CD4-positive, alpha-beta T cell treated with Interleukin-2 at 100 ng/mL for 4 hours (primary cell): Measurements from ENCODE around the gene OVOL1.
A peak's percentile ranks its signal among the peaks of the same experiment; 100 is the strongest.
"Not testable (repeated sequence)": the region's sequence is repeated elsewhere in the genome, so short reads cannot be mapped to it uniquely, and the experiment has no call there.

ENCODE experiments used
- DNase-seq: peaks from one replicate; pipeline ENCODE4 v3.0.0-alpha.2; 2020; ENCODE audit warnings: low spot score

OVOL1 gene

DNA sequence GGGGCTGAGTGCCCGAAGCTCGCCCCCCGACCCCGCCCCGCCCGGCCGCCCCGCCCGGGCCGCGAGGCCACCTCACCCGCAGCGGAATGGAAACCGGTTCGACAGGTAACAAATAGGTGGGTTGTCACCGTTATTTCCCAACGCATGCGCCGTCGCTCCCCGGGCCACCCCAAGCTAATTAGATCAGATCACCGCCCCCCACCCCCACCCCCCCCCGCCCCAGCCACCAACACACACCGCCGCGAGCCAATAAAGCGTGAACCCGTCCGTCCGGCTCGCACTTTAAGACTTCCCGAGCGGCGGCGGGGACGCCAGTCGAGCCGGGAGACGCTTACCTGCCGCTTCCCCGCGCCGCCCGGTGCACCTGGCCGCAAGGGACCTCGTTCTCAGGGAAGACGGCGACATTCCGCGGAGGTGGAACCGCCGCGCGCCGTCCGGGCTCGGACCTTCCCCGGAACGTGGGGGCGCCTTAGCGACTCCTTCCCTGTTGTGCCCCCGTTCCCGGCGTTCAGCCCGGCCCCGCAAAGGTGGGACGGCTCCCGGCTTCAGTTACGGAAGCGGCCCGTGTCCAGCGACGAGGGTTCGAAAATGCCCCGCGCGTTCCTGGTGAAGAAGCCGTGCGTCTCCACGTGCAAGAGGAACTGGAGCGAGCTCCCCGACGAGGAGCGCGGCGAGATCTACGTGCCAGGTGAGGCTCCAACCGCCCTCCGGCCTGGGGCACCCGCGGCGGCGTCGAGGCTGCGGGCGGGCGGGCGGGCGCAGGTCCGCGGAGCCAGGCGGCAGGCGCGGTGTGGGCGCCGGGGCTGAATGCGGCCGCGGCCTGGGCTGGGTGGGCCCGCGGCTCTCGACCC lies at the start of gene OVOL1:
OVOL1 (plus strand) TSS at position 278 of the 851 bp plus-strand sequence; CDS start at position 589, 311 bp downstream.
- peak; percentile 40 for DNase-seq

DNA sequence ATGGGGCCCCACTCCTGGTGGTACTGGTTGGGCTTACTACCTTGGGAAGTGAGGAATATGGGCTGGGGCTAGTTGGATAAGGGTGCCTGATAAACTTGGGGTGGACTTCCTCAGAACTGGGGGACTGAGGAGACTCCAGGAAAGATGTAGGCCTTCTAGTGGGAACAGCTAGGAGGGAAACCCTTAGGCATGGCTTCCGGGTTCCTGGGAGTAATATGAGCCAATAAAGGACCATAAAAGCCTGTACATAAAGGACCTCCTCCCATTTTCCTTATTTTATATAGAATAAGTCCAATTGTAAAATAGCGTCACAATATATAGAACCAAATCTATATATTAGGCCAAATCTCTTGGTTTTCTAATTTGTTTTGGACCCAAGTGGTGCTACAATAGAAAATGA lies 47.8 kb upstream of the OVOL1 start:
- DNase-seq: no peak

DNA sequence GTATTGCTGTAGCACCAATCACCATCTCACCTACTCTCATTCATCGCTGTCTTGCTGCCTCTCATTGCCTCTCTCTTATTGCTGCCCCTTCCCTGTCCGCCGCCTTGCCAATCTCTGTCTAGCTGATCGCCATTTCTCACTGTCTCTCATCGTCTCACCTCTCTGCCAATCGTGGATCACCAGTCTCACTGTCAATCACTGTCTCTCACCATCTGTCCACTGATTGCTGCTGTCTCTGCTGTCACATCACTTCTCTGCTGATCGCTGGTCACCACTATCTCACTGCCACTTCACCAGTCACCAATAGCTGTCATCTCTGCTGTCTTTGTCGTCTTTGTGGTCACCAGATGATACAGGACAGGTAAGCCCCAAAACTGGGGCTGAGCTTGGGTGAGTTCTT lies 45.7 kb upstream of the OVOL1 start:
- no peak for DNase-seq

DNA sequence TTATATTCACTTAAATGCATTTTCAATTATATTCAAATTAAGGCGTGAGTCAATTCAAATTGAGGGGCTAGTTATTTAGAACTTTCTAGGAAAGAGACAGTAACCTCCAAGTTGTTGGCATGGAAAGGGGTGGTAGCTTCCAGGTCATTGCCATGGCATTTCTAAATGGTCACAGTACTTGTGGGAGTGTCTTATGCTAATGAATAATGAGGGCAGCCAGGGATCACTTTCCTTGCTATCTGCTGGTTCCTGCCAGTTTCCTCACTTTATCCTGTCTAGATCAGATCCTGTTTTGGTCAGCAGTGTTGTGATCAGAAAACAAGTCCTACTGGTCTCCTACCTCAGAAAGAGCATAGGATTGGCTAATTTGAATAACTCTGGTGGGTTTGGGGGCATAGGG lies 44.5 kb upstream of the OVOL1 start:
- DNase-seq: no peak

DNA sequence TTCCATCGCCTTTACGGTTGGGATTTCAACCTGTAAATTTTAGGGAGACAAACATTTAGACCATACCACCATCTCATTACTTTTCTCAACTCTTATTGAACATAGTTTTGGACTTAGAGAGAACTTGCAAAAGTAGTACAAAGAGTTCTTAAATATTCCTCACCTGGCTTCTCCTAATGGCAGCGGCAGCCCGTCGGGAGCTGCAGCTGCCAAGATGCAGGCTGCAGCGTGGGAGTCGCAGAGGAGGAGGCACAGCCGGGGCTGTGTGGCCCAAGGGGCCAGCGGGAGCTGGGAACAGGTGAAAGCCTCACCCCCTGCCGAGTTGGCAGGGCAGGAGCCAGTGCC lies 43.2 kb upstream of the OVOL1 start:
- DNase-seq: no peak

DNA sequence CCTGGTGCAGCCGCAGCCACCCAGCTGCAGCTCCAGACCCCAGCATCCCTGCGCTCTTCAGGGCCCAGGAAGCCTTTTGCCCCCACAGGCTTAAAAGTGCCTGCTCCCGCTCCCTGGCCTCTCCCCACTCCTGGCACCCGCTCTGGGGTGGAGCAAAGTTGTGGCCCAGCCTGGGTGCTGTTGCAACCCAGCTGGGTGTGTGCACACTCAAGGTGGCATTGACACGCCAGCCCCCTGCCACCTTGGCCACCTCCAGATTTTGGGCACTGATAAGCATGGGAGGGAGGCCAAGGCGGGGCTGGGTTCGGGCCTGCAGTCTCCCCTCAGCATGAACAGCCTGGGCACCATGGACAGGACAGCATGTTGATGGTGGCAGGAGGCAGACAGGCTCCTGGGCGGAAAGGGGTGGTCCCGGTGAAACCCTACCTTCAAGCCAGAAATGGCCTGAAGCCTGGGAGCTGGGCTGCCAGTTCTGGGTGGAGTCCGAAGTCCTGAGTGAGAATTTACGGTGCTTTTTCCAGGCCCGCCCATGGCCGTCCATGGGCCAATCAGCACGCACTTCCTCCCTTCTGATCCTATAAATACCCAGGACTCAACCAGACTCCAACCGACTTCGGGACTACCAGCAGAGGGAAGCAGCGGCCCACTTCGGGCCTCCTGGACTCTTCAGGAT lies 42.7 kb upstream of the OVOL1 start:
- no peak for DNase-seq

DNA sequence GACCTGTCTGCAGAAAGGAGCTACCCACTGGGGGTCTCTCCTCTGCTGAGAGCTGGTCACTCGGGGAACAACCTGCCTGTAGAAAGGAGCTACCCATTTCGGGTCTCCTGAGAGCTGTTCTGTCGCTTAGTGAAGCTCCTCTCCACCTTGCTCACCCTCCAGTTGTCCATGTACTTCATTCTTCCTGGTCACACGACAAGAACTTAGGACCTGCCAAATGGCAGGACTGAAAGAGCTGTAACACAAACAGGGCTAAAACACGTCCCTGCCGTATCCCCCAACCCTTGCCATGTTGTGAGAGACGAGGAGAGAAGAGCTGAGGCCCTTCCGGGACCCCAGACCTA lies 42.2 kb upstream of the OVOL1 start:
- no peak for DNase-seq

DNA sequence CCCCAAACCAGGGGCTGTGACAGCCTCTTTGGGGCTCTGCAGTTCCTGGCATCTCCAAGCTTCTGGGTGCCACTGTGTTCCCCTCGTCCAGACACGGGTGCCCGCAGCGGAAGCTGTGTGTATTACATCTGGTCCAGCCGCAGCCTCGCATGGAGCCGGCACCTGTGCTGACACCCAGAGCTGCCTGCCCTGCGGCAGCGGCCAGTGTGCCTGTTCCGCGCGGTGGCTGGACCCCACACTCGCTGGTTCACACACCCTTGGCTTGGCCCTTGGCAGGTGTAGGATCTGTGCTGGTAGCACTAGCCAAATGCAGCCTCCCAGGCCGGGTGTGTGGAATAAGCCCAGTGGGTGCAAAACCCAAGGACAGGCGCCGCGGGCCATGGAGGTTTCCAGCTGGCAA lies 41.8 kb upstream of the OVOL1 start:
- DNase-seq: no peak

DNA sequence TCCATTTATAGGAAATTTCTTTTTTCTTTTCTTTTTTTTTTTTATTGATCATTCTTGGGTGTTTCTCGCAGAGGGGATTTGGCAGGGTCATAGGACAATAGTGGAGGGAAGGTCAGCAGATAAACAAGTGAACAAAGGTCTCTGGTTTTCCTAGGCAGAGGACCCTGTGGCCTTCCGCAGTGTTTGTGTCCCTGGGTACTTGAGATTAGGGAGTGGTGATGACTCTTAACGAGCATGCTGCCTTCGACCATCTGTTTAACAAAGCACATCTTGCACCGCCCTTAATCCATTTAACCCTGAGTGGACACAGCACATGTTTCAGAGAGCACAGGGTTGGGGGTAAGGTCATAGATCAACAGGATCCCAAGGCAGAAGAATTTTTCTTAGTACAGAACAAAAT lies 24.7 kb upstream of the OVOL1 start:
- not testable (repeated sequence) for DNase-seq

DNA sequence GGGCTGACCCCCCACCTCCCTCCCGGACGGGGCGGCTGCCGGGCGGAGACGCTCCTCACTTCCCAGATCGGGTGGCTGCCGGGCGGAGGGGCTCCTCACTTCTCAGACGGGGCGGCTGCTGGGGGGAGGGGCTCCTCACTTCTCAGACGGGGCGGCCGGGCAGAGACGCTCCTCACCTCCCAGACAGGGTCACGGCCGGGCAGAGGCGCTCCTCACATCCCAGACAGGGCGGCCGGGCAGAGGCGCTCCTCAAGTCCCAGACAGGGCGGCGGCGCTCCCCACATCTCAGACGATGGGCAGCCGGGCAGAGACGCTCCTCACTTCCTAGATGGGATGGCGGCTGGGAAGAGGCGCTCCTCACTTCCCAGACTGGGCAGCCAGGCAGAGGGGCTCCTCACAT lies 24.0 kb upstream of the OVOL1 start:
- DNase-seq: not testable (repeated sequence)

DNA sequence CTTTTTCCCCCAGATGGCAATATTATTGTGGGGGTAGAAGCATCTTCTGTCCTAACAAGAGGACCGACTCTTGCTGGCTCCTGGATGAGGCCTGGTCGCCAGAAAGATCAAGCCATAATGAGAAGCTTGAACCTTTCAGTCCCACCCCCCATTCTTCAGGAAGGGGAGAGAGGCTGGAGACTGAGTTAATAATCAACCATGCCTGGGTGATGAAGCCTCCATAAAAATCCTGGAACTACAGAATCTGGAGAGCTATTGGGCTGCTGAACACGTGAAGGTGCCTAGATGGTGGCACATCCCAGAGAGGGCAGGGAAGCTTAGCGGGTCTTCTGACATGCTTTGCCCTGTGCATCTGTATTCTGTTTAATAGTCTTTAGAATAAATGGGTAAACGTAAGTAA lies 22.4 kb upstream of the OVOL1 start:
- DNase-seq: no peak

DNA sequence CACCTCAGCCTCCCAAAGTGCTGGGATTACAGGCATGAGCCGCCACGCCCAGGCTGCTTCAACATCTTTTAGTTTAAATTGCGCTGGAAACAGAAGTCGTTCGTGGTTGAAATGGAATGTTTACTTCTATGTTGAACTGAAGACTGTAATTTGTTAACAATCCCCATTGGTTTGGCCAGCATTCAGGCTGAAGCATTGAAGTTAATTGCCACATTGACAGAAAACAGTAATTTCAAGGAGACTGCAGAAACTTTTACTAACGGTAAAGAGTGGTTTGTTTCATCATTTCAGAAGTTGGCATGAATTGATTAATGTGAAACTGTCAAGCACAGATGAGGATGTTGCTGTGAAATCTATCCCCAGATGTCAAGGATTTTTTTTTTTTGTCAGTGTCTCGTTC lies 20.3 kb upstream of the OVOL1 start:
- no peak for DNase-seq

DNA sequence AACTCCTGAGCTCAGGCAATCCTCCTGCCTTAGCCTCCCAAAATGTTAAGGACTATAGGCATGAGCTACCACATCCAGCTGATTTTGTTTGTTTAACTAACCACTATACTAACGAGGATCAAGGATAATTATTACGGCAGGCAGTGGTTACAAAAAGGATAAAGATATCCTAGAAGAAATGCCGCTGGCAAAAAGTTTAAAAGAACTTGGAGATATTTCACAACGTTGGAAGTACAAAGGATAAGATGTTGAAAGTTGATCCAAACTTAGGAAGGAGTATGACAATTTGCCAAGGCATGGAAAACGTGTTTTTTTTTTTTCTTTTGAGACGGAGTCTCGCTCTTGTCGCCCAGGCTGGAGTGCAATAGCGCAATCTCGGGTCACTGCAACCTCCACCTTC lies 19.5 kb upstream of the OVOL1 start:
- DNase-seq: no peak

DNA sequence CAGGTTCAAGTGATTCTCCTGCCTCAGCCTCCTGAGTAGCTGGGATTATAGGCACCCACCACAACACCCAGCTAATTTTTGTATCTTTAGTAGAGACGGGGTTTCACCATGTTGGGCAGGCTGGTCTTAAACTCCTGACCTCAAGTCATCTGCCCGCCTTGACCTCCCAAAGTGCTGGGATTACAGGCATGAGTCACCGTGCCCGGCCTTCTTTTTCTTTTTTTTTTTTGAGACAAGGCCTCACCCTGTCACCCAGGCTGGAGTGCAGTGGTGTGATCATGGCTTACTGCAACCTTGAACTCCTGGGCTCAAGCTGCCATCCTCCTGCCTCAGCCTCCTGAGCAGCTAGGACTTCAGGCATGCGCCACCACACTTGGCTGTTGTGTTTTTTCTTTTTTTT lies 19.1 kb upstream of the OVOL1 start:
- not testable (repeated sequence) for DNase-seq

DNA sequence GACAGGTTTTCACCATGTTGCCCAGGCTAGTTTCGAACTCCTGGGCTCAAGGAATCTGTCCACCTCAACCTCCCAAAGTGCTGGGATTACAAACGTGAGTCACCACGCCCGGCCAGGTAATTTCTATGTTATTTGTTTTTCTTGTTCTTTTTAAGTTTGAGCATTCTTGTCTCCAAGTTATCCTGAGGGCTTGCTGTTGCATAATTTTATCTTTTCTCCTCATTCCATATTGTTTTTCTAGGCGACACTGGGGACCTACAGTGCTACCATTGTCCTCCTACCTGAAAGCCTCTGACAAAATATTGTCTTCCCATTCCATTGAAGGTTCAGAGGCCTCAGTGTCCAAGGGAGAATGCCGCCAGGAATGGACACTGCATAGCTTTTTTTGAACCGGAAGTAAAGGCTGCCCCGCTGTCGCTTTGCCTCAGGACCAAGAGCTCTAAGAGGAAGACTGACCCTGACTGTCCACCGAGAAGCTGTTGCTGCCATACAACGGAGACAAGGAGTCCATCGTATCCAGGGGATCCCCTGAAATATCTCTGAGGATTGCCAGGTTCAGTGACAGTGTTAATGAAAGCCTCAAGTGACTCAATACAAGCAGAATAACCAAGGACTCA lies 15.8 kb upstream of the OVOL1 start:
- DNase-seq: no peak

DNA sequence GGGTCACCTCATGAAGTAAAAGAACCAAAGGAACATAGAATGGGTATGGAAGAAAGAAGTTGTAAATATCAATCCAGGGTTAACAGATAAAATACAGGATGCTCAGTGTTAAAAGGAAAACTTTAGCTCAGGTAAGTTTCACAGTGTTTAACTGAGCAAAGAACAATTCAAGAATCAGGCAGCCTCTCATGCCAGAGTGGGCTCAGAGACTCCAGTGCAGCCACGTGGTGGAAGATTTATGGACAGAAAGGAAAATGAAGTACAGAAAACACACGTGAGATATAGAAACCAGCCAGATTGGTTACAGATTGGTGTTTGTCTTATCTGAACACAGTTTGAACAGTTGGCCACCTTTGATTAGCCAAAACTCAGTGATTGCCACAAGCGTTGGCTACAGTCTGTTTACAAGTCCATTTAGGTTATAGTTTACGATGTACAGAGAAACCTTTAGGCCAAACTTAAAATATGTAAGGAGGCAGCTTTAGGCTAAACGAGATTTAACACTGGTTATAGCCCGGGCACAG lies 15.2 kb upstream of the OVOL1 start:
- no peak for DNase-seq

DNA sequence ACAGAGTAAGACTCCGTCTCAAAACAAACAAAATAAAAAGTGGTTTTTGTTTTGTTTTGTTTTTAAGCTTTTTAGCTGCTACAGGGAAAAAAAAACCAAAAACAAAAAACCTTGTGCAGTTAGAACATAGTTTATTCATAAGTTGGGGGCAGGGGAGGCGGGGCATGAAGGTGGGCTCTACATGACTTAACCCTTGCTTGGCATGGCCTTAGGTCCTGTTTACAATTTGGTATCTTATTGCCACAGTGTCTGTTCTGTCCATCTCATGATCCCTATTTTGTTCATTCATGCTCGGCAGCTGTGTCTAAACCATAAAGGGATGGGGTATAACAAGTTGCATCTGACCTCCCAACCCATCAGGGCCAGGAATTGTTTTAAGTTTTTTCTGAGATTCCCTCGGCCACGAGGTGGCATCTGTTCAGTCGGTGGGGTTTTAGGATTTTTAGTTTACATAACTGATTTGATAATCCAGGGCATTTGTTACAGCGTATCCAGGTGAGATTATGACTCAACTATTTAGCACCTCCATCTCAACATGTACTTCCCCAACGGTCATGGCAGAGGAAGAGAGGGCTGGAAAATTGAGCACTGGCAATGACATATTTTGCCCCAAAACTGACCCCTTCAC lies 13.0 kb upstream of the OVOL1 start:
- DNase-seq: no peak

DNA sequence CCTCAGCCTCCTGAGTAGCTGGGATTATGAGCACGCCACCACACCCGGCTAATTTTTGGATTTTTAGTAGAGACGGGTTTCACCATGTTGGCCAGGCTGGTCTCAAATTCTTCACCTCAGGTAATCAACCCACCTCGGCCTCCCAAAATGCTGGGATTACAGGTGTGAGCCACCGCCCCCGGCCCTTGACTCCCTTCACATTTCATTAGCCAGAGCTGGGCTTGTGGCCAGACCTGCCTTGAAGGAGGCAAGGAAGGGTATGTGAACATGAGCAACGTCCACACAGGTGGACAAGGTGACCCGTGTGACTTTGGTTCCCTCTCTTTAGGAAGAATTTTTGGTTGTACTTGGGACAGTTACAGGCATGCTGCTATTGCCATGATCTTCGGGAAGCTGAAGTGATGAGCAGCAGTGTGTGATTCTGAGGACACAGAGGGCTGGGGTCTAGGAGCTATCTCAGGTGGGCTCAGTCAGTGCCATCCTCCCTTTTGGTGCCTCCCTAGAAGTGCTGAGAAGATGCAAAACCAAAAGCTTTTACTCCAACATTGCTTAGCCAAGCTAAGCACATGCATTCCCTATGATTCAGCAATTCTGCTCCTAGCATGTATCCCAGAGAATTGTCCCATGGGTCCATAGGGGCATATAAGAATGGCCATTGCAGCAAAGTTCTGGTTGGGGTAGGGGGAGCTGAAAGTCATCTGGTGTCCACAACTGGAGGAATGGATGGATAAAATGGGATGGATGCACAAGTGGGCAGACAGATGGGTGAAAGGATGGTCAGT lies 12.1 kb upstream of the OVOL1 start:
- DNase-seq: no peak

DNA sequence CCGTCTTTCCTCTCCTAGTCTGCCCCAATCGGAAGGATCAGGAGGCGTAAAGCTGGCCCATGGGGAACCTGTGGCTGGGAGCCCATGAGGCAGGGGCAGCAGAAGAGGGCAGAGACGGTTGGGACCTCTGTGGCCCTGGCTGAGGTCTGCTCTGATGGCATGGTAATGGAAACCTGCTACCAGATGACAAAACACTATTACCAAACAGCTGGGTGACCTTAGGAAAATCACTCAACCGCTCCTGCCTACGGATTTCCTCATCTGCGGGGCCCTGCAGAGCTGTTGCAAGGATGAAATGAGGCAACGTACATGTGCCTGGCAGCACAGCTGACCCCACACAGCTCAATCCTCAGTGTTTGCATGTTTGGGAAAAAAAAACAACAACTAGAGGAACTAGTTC lies 10.7 kb upstream of the OVOL1 start:
- no peak for DNase-seq

DNA sequence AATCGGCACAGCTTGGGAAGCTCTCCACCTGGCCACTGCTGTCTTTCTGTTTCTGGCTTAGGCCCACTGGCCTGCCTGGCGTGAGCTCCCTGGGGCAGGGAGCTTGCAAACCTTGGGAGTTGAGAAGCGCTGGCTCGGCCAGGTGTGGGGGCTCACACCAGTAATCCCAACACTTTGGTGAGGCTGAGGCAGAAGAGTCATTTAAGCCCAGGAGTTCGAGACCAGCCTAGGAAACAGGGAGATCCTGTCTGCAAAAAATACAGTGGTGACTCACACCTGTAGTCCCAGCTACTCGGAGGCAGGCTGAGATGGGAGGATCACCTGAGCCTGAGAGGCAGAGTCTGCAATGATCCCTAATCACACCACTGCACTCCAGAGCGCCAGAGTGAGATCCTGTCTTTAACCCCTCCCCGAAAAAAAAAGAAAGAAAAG lies 10.1 kb upstream of the OVOL1 start:
- no peak for DNase-seq

DNA sequence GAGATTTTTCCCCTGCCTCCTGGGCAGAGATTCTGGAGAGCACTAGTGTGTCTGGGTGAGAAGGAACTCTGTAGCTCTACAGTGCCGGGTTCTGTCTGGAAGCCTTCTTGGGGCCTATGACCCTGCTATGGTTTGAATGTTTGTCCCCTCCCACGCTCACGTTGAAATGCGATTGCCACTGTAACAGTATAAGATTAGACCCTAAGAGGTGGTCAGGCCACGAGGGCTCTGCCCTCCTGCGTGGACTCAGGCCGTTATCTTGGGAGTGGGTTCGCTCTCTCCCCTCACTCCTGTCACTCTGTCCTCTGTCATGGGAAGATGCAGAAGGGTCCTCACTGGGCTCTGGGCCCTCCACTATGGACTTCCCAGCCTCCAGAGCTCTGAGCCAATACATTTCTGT lies 9.6 kb upstream of the OVOL1 start:
- DNase-seq: no peak

DNA sequence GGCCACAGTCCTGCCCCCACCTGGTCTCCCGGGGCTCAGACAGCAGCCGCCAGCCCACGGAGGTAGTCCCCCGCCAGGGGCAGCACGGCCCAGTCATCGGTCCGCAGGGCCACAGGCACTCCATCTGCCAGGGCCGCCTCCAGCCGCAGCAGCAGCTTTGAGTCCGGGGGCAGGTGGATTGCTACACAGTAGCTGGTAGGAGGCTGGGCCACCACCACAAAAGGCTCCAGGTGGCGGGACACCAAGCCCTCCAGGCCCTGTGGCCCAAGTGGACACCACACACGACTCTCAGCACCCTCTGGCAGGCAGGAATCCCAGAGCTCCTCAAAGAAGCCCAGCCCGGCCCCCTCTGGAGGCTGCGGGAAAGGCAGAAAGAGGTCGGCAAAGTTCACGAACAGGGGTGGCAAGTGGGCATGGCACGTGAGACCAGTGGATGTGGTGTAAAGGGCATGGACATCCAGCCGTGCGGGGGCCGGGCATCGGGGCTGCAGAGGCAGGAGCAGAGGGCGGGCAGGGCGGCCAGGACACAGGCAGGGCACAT lies 9.0 kb upstream of the OVOL1 start:
- no peak for DNase-seq
